Cardiac fibroblast (primary cell): ENCODE results near the gene MID1.

ENCODE experiments used
- DNase-seq, 2 donors: peaks; one replicate each; pipeline versions ENCODE4 v3.0.0 to v3.0.0-alpha.2; 2010; ENCODE audit warnings: low read depth in 2 of 2
- H3K4me3 ChIP-seq, 2 donors: replicated peaks in 1 of 2; 1 replicate in 1 of 2; 2 replicates in 1 of 2; pipeline ENCODE4 v1.5.1; 2011; ENCODE audit warnings: low read depth in 2 of 2, low read length in 2 of 2, mild to moderate bottlenecking in 2 of 2, moderate library complexity in 1 of 2
- CTCF ChIP-seq: IDR thresholded peaks from one replicate; pipeline ENCODE4 v1.5.1; 2011; ENCODE audit warnings: low read depth, mild to moderate bottlenecking, low read length, inconsistent platforms

Gene MID1

GRCh38 chrX:10564484-10564883 is 55.9 kb downstream of the MID1 start:
- TF ChIP-seq CTCF: no peak
- no peak overlapping the region for H3K4me3 ChIP-seq
- DNase-seq: no peak

- H3K4me3 ChIP-seq: no peak overlapping the region
- TF ChIP-seq CTCF: no peak
- no peak for DNase-seq
Measured at GRCh38 chrX:10557166-10557565, 63.2 kb downstream of the MID1 start.

GRCh38 chrX:10556405-10556804 is 64.0 kb downstream of the MID1 start:
- DNase-seq: no peak
- TF ChIP-seq CTCF: no peak
- no peak overlapping the region for H3K4me3 ChIP-seq

GRCh38 chrX:10555846-10556245 is 64.5 kb downstream of the MID1 start:
- no peak for DNase-seq
- H3K4me3 ChIP-seq: no peak overlapping the region
- TF ChIP-seq CTCF: no peak

GRCh38 chrX:10554612-10555270 is 65.6 kb downstream of the MID1 start:
- no peak for TF ChIP-seq CTCF
- peak in 1 of 2 donors; percentile 44 for DNase-seq
- H3K4me3 ChIP-seq: no peak overlapping the region

- DNase-seq: peak in 1 of 2 donors; percentile 33
- H3K4me3 ChIP-seq: no peak overlapping the region
- no peak for TF ChIP-seq CTCF
Measured at GRCh38 chrX:10549280-10549679, 71.1 kb downstream of the MID1 start.

- peak in 1 of 2 donors; percentile 4 for DNase-seq
- no peak for TF ChIP-seq CTCF
- H3K4me3 ChIP-seq: no peak overlapping the region
Measured at GRCh38 chrX:10548688-10549087, 71.7 kb downstream of the MID1 start.
